SK-N-SH treated with all-trans-retinoic acid at 6 μM for 48 hours (cell line): ENCODE measurements around the gene C6orf120.

Source experiments
- ATAC-seq: fragments of 200-7000 bp; cut with Tn5 transposase; 3 replicates; pipeline ENCODE4 v1.9.1; 2020; ENCODE audit warnings: mild to moderate bottlenecking, moderate library complexity
- ARNTL ChIP-seq: fragments of 450-650 bp; formaldehyde crosslinking; IDR thresholded peaks from 2 replicates; pipeline ENCODE4 v1.5.0; 2020; ENCODE audit warnings: low read depth, mild to moderate bottlenecking, moderate library complexity, borderline replicate concordance
- BACH2 ChIP-seq: fragments of 250-450 bp; sonication (Bioruptor Pico); IDR thresholded peaks from 2 replicates; pipeline ENCODE4 v1.9.0; 2021; ENCODE audit warnings: mild to moderate bottlenecking, borderline replicate concordance
- CREB5 ChIP-seq: fragments of 250-450 bp; sonication (Bioruptor Pico); IDR thresholded peaks from 2 replicates; pipeline ENCODE4 v1.5.1; 2020; ENCODE audit warnings: low read depth, mild to moderate bottlenecking, moderate library complexity
- CSDC2 ChIP-seq: fragments of 250-450 bp; sonication (Bioruptor Pico); IDR thresholded peaks from 2 replicates; pipeline ENCODE4 v1.5.0; 2020; ENCODE audit warnings: mild to moderate bottlenecking, moderate library complexity
- CSRNP3 ChIP-seq: fragments of 250-450 bp; sonication (Bioruptor Pico); IDR thresholded peaks from 2 replicates; pipeline ENCODE4 v1.5.1; 2021; ENCODE audit warnings: mild to moderate bottlenecking, moderate library complexity
- GLIS3 ChIP-seq: fragments of 250-450 bp; sonication (Bioruptor Pico); IDR thresholded peaks from 2 replicates; pipeline ENCODE4 v1.5.0; 2020; ENCODE audit warnings: mild to moderate bottlenecking, moderate library complexity
- ISL1 ChIP-seq: fragments of 250-450 bp; sonication (Bioruptor Pico); IDR thresholded peaks from 2 replicates; pipeline ENCODE4 v2.1.2; 2022; ENCODE audit warnings: mild to moderate bottlenecking, moderate library complexity
- OSR1 ChIP-seq: fragments of 250-450 bp; sonication (Bioruptor Pico); IDR thresholded peaks from 2 replicates; pipeline ENCODE4 v1.8.0; 2022; ENCODE audit warnings: moderate library complexity, mild to moderate bottlenecking, inconsistent platforms
- PATZ1 ChIP-seq: fragments of 250-450 bp; sonication (Bioruptor Pico); IDR thresholded peaks from 2 replicates; pipeline ENCODE4 v1.8.0; 2020; ENCODE audit warnings: mild to moderate bottlenecking, moderate library complexity, borderline replicate concordance
- POU6F1 ChIP-seq: fragments of 250-450 bp; sonication (Bioruptor Pico); IDR thresholded peaks from 2 replicates; pipeline ENCODE4 v1.8.0; 2021; ENCODE audit warnings: low read depth, mild to moderate bottlenecking, moderate library complexity, borderline replicate concordance
- PPARA ChIP-seq: fragments of 250-450 bp; sonication (Bioruptor Pico); IDR thresholded peaks from 2 replicates; pipeline ENCODE4 v1.5.0; 2020; ENCODE audit warnings: mild to moderate bottlenecking, borderline replicate concordance
- RARB ChIP-seq: fragments of 250-450 bp; sonication (Bioruptor Pico); IDR thresholded peaks from 2 replicates; pipeline ENCODE4 v1.8.0; 2021; ENCODE audit warnings: mild to moderate bottlenecking, moderate library complexity
- SNAI2 ChIP-seq: fragments of 250-450 bp; sonication (Bioruptor Pico); IDR thresholded peaks from 2 replicates; pipeline ENCODE4 v1.5.0; 2020; ENCODE audit warnings: mild to moderate bottlenecking, moderate library complexity
- TCF4 ChIP-seq: fragments of 250-450 bp; sonication (Bioruptor Pico); IDR thresholded peaks from 2 replicates; pipeline ENCODE4 v1.8.0; 2021; ENCODE audit warnings: mild to moderate bottlenecking, moderate library complexity, borderline replicate concordance
- TOX ChIP-seq: fragments of 250-450 bp; sonication (Bioruptor Pico); IDR thresholded peaks from 2 replicates; pipeline ENCODE4 v1.8.0; 2021; ENCODE audit warnings: mild to moderate bottlenecking, moderate library complexity, borderline replicate concordance
- TSHZ2 ChIP-seq: fragments of 250-450 bp; sonication (Bioruptor Pico); IDR thresholded peaks from 2 replicates; pipeline ENCODE4 v1.5.0; 2020; ENCODE audit warnings: mild to moderate bottlenecking, moderate library complexity
- ZFP3 ChIP-seq: fragments of 250-450 bp; sonication (Bioruptor Pico); IDR thresholded peaks from 2 replicates; pipeline ENCODE4 v1.5.0; 2020; ENCODE audit warnings: mild to moderate bottlenecking, moderate library complexity
- ZFP30 ChIP-seq: fragments of 450-650 bp; formaldehyde crosslinking; IDR thresholded peaks from 2 replicates; pipeline ENCODE4 v1.5.0; 2022; ENCODE audit warnings: mild to moderate bottlenecking, moderate library complexity
- ZNF565 ChIP-seq: fragments of 450-650 bp; formaldehyde crosslinking; conservative IDR thresholded peaks from 2 replicates; pipeline ENCODE4 v1.5.0; 2020; ENCODE audit warnings: low read depth, mild to moderate bottlenecking, moderate library complexity
- ZNF70 ChIP-seq: fragments of 450-650 bp; formaldehyde crosslinking; IDR thresholded peaks from 2 replicates; pipeline ENCODE4 v1.5.0; 2020; ENCODE audit warnings: mild to moderate bottlenecking, moderate library complexity
- ZNF8 ChIP-seq: fragments of 450-650 bp; formaldehyde crosslinking; IDR thresholded peaks from 2 replicates; pipeline ENCODE4 v1.5.0; 2020; ENCODE audit warnings: mild to moderate bottlenecking, moderate library complexity

The C6orf120 gene

GRCh38 chr6:169722362-169723199, 20.7 kb downstream of the C6orf120 start:
- peak; percentile 76 for ATAC-seq
- TF ChIP-seq CSDC2 (CRISPR knock-in tag) = no peak

- TF ChIP-seq ZFP30 (CRISPR knock-in tag) (no peak), TSHZ2 (no peak), ZNF565 (no peak), ARNTL (CRISPR knock-in tag) (no peak), SNAI2 (CRISPR knock-in tag) (no peak), CREB5 (CRISPR knock-in tag) (no peak), PPARA (CRISPR knock-in tag) (no peak)
- ATAC-seq = peak; percentile 54
These were observed 21.4 kb downstream of the C6orf120 start for GRCh38 chr6:169723200-169723909.

GRCh38 chr6:169723991-169724493, 22.1 kb downstream of the C6orf120 start:
- TF ChIP-seq CSDC2 (CRISPR knock-in tag) (no peak), ARNTL (CRISPR knock-in tag) (no peak), TSHZ2 (no peak), RARB (CRISPR knock-in tag) (no peak), CSRNP3 (no peak), ZNF8 (CRISPR knock-in tag) (no peak), GLIS3 (CRISPR knock-in tag) (no peak), BACH2 (no peak), ZNF565 (no peak), ZFP3 (CRISPR knock-in tag) (no peak), SNAI2 (CRISPR knock-in tag) (no peak), ISL1 (CRISPR knock-in tag) (no peak), PATZ1 (no peak), ZNF70 (no peak), POU6F1 (CRISPR knock-in tag) (no peak), TCF4 (no peak), OSR1 (CRISPR knock-in tag) (no peak), TOX (CRISPR knock-in tag) (no peak), PPARA (CRISPR knock-in tag) (no peak)
- ATAC-seq = peak; percentile 4
